ENCODE data around the gene PRADC1.

Gene PRADC1

GRCh38 chr2:73258186-73258912 lies 25.3 kb upstream of the PRADC1 start:
- no peak for DNase-seq

- DNase-seq = no peak
Measured at GRCh38 chr2:73257425-73258125, 24.5 kb upstream of the PRADC1 start.

- no peak for DNase-seq
Measured at GRCh38 chr2:73257021-73257420, 24.0 kb upstream of the PRADC1 start.

- no peak for DNase-seq
Measured at GRCh38 chr2:73256618-73256922, 23.5 kb upstream of the PRADC1 start.

- no peak for DNase-seq
Measured at GRCh38 chr2:73255907-73256617, 23.0 kb upstream of the PRADC1 start.

GRCh38 chr2:73255007-73255644 lies 22.1 kb upstream of the PRADC1 start:
- no peak for DNase-seq

GRCh38 chr2:73254343-73255006 lies 21.4 kb upstream of the PRADC1 start:
- no peak for DNase-seq

- no peak for DNase-seq
Measured at GRCh38 chr2:73253901-73254300, 20.9 kb upstream of the PRADC1 start.

- no peak for DNase-seq
Measured at GRCh38 chr2:73253400-73253799, 20.4 kb upstream of the PRADC1 start.

- no peak for DNase-seq
Measured at GRCh38 chr2:73252238-73253027, 19.4 kb upstream of the PRADC1 start.

GRCh38 chr2:73250872-73251846 lies 18.1 kb upstream of the PRADC1 start:
- DNase-seq = no peak

GRCh38 chr2:73249636-73250035 lies 16.6 kb upstream of the PRADC1 start:
- DNase-seq = no peak

- DNase-seq = no peak
Measured at GRCh38 chr2:73246850-73247249, 13.8 kb upstream of the PRADC1 start.

- no peak for DNase-seq
Measured at GRCh38 chr2:73244580-73244979, 11.5 kb upstream of the PRADC1 start.

- DNase-seq = no peak
Measured at GRCh38 chr2:73243884-73244570, 11.0 kb upstream of the PRADC1 start.

GRCh38 chr2:73239776-73240175 lies 6.7 kb upstream of the PRADC1 start:
- DNase-seq = no peak

GRCh38 chr2:73238976-73239375 lies 5.9 kb upstream of the PRADC1 start:
- DNase-seq = no peak

GRCh38 chr2:73238149-73238548 lies 5.1 kb upstream of the PRADC1 start:
- no peak for DNase-seq

- DNase-seq = no peak
Measured at GRCh38 chr2:73237168-73237567, 4.1 kb upstream of the PRADC1 start.

GRCh38 chr2:73235315-73236028 lies 2.4 kb upstream of the PRADC1 start:
- no peak for DNase-seq

Data from effector CD8-positive, alpha-beta T cell (primary cell).